GM12878 (cell line): ENCODE measurements around the gene GRIK2. TPM values are rescaled to one million over a fixed set of nuclear protein-coding genes. Genes with fewer than 3 reads are reported as not detected.

ENCODE experiments used
- ATAC-seq: fragments of 200-7000 bp; cut with Tn5 transposase; 3 replicates; pipeline ENCODE4 v1.9.1; 2020; ENCODE audit warnings: mild to moderate bottlenecking, moderate library complexity
- BruUV-seq: library from RNA; stranded (reverse); fragments of 400-500 nt; replicated peaks from 2 replicates; lab custom pipeline; 2021; lab: Mats Ljungman, UMichigan
- CTCF ChIA-PET: fragments of 300-600 bp; sonication (Branson Sonifier 250); formaldehyde crosslinking; extraction: SDS; loops from one replicate; lab custom pipeline; 2021; ENCODE audit warnings: inconsistent platforms; lab: Yijun Ruan, JAX
- POLR2A ChIA-PET: fragments of 350-600 bp; formaldehyde crosslinking; extraction: SDS; loops from one replicate; lab custom pipeline; 2021; ENCODE audit warnings: inconsistent platforms; lab: Charles Lee
- RAD21 ChIA-PET: fragments of 300-600 bp; sonication (Branson Sonifier 250); formaldehyde crosslinking; loops from one replicate; lab custom pipeline; 2023; ENCODE audit warnings: antibody characterized with exemption; ENCODE audit not compliant: unreplicated experiment; lab: Charles Lee
- SMC1A ChIA-PET: fragments of 300-600 bp; sonication (Branson Sonifier 250); formaldehyde crosslinking; loops from one replicate; lab custom pipeline; 2023; ENCODE audit not compliant: unreplicated experiment, uncharacterized antibody; lab: Charles Lee
- DNase-seq: peaks from one replicate; pipeline ENCODE4 v3.0.0-alpha.2; 2011; ENCODE audit warnings: low read depth, low spot score
- FAIRE-seq: peaks from 3 replicates; lab custom pipeline; 2011; peaks lifted over from hg19 to GRCh38; lab: Jason Lieb, UNC
- H2AFZ ChIP-seq: 2 replicates; pipeline ENCODE4 v1.6.0; 2011; ENCODE audit warnings: low read depth, low read length, control low read depth; ENCODE audit not compliant: control insufficient read depth
- H3K27ac ChIP-seq: 2 replicates; pipeline ENCODE4 v1.5.1; 2011; ENCODE audit warnings: control low read depth; ENCODE audit not compliant: control insufficient read depth, insufficient read depth
- H3K27me3 ChIP-seq, 2 experiments: replicated peaks in 1 of 2; 2 replicates each; pipeline versions ENCODE4 v1.6.0 to v1.6.1; 2011; ENCODE audit warnings: low read length in 1 of 2; ENCODE audit not compliant: control insufficient read depth in 2 of 2, insufficient read depth in 2 of 2
- H3K36me3 ChIP-seq, 2 experiments: 2 replicates each; pipeline ENCODE4 v1.5.1; 2011; ENCODE audit warnings: low read length in 1 of 2; ENCODE audit not compliant: control insufficient read depth in 2 of 2, insufficient read depth in 2 of 2
- H3K4me1 ChIP-seq: 2 replicates; pipeline ENCODE4 v1.6.1; 2011; ENCODE audit warnings: mild to moderate bottlenecking, low read length, moderate library complexity, mixed read lengths; ENCODE audit not compliant: control insufficient read depth, insufficient read depth
- H3K4me2 ChIP-seq: 2 replicates; pipeline ENCODE4 v1.6.0; 2011; ENCODE audit warnings: control low read depth; ENCODE audit not compliant: control insufficient read depth, insufficient read depth
- H3K4me3 ChIP-seq: fragments of 200-600 bp; sonication (generic); 2 replicates; pipeline ENCODE4 v1.5.1; 2016
- H3K79me2 ChIP-seq: 2 replicates; pipeline ENCODE4 v1.6.0; 2011; ENCODE audit warnings: low read length; ENCODE audit not compliant: control insufficient read depth, insufficient read depth
- H3K9ac ChIP-seq: 2 replicates; pipeline ENCODE4 v1.8.0; 2011; ENCODE audit warnings: low read length, control low read depth, mixed read lengths; ENCODE audit not compliant: control insufficient read depth, insufficient read depth
- H3K9me3 ChIP-seq: replicated peaks from 3 replicates; pipeline ENCODE4 v1.5.1; 2011; ENCODE audit warnings: mild to moderate bottlenecking, low read length; ENCODE audit not compliant: control insufficient read depth, insufficient read depth
- H4K20me1 ChIP-seq: 2 replicates; pipeline ENCODE4 v1.6.0; 2011; ENCODE audit not compliant: control insufficient read depth, insufficient read depth
- CEBPB ChIP-seq, 2 experiments: fragments of 150-350 bp in 1 of 2; IDR thresholded peaks; 2 replicates each; pipeline ENCODE4 v1.6.1; 2012 to 2014; ENCODE audit warnings: low read depth in 2 of 2, low read length in 2 of 2, borderline replicate concordance in 1 of 2, inconsistent platforms in 1 of 2
- CHD2 ChIP-seq: IDR thresholded peaks from 2 replicates; pipeline ENCODE4 v1.6.1; 2011; ENCODE audit warnings: low read depth, low read length, improper control_type of control experiment, borderline replicate concordance
- EED ChIP-seq: sonication (generic); IDR thresholded peaks from 2 replicates; pipeline ENCODE4 v1.6.1; 2016; ENCODE audit warnings: antibody characterized with exemption, low read depth
- ETV6 ChIP-seq, 2 experiments: fragments of 450-650 bp in 1 of 2; IDR thresholded peaks in 1 of 2; conservative IDR thresholded peaks in 1 of 2; 2 replicates each; pipeline ENCODE4 v1.6.1; 2014; ENCODE audit warnings: antibody characterized with exemption in 1 of 2, borderline replicate concordance in 1 of 2, low read depth in 1 of 2, mild to moderate bottlenecking in 1 of 2, moderate library complexity in 1 of 2
- HDAC2 ChIP-seq: fragments of 200-600 bp; sonication (generic); IDR thresholded peaks from 2 replicates; pipeline ENCODE4 v1.6.1; 2017
- JUNB ChIP-seq: IDR thresholded peaks from 2 replicates; pipeline ENCODE4 v1.6.1; 2016; ENCODE audit warnings: antibody characterized with exemption, mild to moderate bottlenecking
- PAX8 ChIP-seq: fragments of 450-650 bp; IDR thresholded peaks from 2 replicates; pipeline ENCODE4 v1.6.1; 2017; ENCODE audit warnings: mild to moderate bottlenecking, moderate library complexity
- PML ChIP-seq: IDR thresholded peaks from 2 replicates; pipeline ENCODE4 v1.6.1; 2012; ENCODE audit warnings: low read length, inconsistent platforms
- RBBP5 ChIP-seq: fragments of 200-600 bp; sonication (generic); conservative IDR thresholded peaks from 2 replicates; pipeline ENCODE4 v1.6.1; 2016
- SREBF2 ChIP-seq: IDR thresholded peaks from 2 replicates; pipeline ENCODE4 v1.6.1; 2012; ENCODE audit warnings: mild to moderate bottlenecking, low read length
- TARDBP ChIP-seq: IDR thresholded peaks from 2 replicates; pipeline ENCODE4 v1.6.1; 2016; ENCODE audit warnings: borderline replicate concordance
- WRNIP1 ChIP-seq: IDR thresholded peaks from 2 replicates; pipeline ENCODE4 v1.6.1; 2011; ENCODE audit warnings: low read depth, low read length, improper control_type of control experiment, borderline replicate concordance
- ZBED1 ChIP-seq: IDR thresholded peaks from 2 replicates; pipeline ENCODE4 v1.6.1; 2016; ENCODE audit warnings: borderline replicate concordance
- ZNF622 ChIP-seq: fragments of 450-650 bp; IDR thresholded peaks from 2 replicates; pipeline ENCODE4 v1.6.1; 2017; ENCODE audit warnings: mild to moderate bottlenecking, inconsistent platforms
- WGBS: methylation state at CpG from one replicate; pipeline ENCODE4 v1.1.6; 2016; ENCODE audit warnings: low lambda C conversion rate; ENCODE audit not compliant: insufficient replicate concordance, insufficient coverage; ENCODE audit errors: missing lambda C conversion rate; 5-methylcytosine and 5-hydroxymethylcytosine counted together
- in situ Hi-C: fragments of 300-500 bp; cut with MboI; formaldehyde crosslinking; loops from 9 replicates; pipeline ENCODE4 v1.14.3; 2018; ENCODE audit warnings: mixed read lengths
- intact Hi-C: fragments of 100-400 bp; cut with micrococcal nuclease; formaldehyde crosslinking; loops from one replicate; pipeline ENCODE4 v1.14.2; 2022; ENCODE audit not compliant: unreplicated experiment
- polyA plus RNA-seq, 11 experiments: library from polyadenylated mRNA; depleted of rRNA in 4 of 11; unstranded in 6 of 11; stranded (reverse) in 5 of 11; fragments of >200 nt; fragmentation: Nextera tagmentation in 4 of 11; fragmentation: Illumina TruSeq in 1 of 11; extraction: Ambion mirVana in 4 of 11; extraction: Trizol in 1 of 11; gene quantifications; 1 replicate in 1 of 11; 2 replicates in 10 of 11; pipeline versions ENCODE4 v1.2.1 to v1.2.3, GENCODE V29; 2011 to 2016; ENCODE audit warnings: inconsistent platforms in 2 of 11, missing spikeins in 2 of 11, low read depth in 1 of 11
- total RNA-seq, 4 experiments: library from RNA; depleted of rRNA in 3 of 4; stranded (reverse); fragments of >200 nt in 3 of 4; fragmentation: Illumina TruSeq in 1 of 4; extraction: Trizol in 1 of 4; gene quantifications; 2 replicates each; pipeline versions ENCODE4 v1.2.1 to v1.2.3, GENCODE V29; 2013 to 2021
- TF ChIP-seq, protein P1 (sequence below): fragments of 450-650 bp; IDR thresholded peaks from 2 replicates; pipeline ENCODE4 v1.6.1; 2016; ENCODE audit warnings: mild to moderate bottlenecking, moderate library complexity, borderline replicate concordance
- TF ChIP-seq, protein P2 (sequence below): IDR thresholded peaks from 2 replicates; pipeline ENCODE4 v1.6.1; 2012; ENCODE audit warnings: low read depth, low read length, improper control_type of control experiment
- TF ChIP-seq, protein P3 (sequence below): IDR thresholded peaks from 2 replicates; pipeline ENCODE4 v1.6.1; 2012; ENCODE audit warnings: mild to moderate bottlenecking, low read depth, low read length

Gene GRIK2
- total and polyA plus RNA-seq, 10 of the 15 experiments (the other 5 are each of a cell fraction or from before 2014, with no cell fraction given), result not detected

DNA sequence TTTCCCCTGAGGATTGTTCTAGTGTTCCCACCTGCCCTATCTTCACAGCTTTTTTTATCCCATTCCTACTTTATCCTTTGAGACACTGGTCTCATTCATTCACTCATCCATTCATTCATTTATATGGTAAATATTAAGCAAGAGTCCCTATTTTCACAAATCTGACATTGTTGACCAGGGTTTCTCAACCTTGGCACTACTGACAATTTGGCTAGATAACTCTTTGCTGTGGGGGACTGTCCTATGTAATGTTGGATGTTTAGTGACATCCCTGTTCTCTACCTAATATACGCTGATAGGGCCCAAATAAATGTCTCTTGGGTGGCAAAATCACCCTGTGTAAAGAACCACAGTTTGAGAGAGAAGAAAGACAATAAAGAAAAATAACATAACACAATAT lies 345.0 kb downstream of the GRIK2 start (continued):
- TF ChIP-seq, protein P1, sequence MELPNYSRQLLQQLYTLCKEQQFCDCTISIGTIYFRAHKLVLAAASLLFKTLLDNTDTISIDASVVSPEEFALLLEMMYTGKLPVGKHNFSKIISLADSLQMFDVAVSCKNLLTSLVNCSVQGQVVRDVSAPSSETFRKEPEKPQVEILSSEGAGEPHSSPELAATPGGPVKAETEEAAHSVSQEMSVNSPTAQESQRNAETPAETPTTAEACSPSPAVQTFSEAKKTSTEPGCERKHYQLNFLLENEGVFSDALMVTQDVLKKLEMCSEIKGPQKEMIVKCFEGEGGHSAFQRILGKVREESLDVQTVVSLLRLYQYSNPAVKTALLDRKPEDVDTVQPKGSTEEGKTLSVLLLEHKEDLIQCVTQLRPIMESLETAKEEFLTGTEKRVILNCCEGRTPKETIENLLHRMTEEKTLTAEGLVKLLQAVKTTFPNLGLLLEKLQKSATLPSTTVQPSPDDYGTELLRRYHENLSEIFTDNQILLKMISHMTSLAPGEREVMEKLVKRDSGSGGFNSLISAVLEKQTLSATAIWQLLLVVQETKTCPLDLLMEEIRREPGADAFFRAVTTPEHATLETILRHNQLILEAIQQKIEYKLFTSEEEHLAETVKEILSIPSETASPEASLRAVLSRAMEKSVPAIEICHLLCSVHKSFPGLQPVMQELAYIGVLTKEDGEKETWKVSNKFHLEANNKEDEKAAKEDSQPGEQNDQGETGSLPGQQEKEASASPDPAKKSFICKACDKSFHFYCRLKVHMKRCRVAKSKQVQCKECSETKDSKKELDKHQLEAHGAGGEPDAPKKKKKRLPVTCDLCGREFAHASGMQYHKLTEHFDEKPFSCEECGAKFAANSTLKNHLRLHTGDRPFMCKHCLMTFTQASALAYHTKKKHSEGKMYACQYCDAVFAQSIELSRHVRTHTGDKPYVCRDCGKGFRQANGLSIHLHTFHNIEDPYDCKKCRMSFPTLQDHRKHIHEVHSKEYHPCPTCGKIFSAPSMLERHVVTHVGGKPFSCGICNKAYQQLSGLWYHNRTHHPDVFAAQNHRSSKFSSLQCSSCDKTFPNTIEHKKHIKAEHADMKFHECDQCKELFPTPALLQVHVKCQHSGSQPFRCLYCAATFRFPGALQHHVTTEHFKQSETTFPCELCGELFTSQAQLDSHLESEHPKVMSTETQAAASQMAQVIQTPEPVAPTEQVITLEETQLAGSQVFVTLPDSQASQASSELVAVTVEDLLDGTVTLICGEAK, result no peak
- TF ChIP-seq WRNIP1, result no peak

DNA sequence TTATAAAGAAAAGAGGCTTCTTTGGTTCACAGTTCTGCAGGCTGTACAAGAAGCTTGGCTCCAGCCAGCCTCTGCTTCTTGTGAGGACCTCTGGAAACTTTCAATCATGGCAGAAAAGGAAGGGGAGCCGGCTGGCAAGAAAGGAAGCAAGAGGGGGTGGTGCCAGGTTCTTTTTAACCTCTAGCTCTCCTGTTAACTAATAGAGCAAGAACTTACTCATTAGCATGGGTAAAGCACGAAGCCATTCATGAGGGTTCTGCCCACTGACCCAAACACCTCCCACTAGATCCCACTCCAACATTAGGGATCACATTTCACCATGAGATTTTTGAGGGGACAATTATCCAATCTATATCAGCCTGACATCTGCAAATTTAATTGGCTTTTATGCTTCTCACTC lies 347.1 kb downstream of the GRIK2 start:
- Histone ChIP-seq H2AFZ (no peak overlapping the region), H3K9ac (no peak overlapping the region), H3K4me2 (no peak overlapping the region), H3K4me1 (no peaks in the 10 kb centered on the region), H3K36me3 (no peaks in the 10 kb centered on the region), H3K9me3 (no peaks in the 10 kb centered on the region; the same call in 2 of the 3 replicates), H3K79me2 (no peaks in the 10 kb centered on the region), H4K20me1 (no peaks in the 10 kb centered on the region)
- in situ Hi-C loops, result no loop called here
- WGBS, result 18% methylated on average over 2 of the region's 2 CpGs
- ChIA-PET CTCF (no interaction called here), RAD21 (no interaction called here)
- no peak for FAIRE-seq
- TF ChIP-seq TARDBP, result no peak
- no peak for TF ChIP-seq RBBP5
- TF ChIP-seq EED, result no peak
- TF ChIP-seq, protein P2, sequence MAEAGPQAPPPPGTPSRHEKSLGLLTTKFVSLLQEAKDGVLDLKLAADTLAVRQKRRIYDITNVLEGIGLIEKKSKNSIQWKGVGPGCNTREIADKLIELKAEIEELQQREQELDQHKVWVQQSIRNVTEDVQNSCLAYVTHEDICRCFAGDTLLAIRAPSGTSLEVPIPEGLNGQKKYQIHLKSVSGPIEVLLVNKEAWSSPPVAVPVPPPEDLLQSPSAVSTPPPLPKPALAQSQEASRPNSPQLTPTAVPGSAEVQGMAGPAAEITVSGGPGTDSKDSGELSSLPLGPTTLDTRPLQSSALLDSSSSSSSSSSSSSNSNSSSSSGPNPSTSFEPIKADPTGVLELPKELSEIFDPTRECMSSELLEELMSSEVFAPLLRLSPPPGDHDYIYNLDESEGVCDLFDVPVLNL, result no peak
- no peak for TF ChIP-seq CHD2
- TF ChIP-seq HDAC2, result no peak
- no peak for TF ChIP-seq PML
- no peak for TF ChIP-seq SREBF2
- no peak for TF ChIP-seq ZNF622
- TF ChIP-seq ZBED1, result no peak
- no peak for TF ChIP-seq JUNB
- TF ChIP-seq PAX8, result no peak
- TF ChIP-seq CEBPB (IDR thresholded peaks at IDR 0.05; ENCODE audit: borderline replicate concordance in 1 of 2, low read depth in 2 of 2, low read length in 2 of 2), result no peak
- TF ChIP-seq, protein P3, sequence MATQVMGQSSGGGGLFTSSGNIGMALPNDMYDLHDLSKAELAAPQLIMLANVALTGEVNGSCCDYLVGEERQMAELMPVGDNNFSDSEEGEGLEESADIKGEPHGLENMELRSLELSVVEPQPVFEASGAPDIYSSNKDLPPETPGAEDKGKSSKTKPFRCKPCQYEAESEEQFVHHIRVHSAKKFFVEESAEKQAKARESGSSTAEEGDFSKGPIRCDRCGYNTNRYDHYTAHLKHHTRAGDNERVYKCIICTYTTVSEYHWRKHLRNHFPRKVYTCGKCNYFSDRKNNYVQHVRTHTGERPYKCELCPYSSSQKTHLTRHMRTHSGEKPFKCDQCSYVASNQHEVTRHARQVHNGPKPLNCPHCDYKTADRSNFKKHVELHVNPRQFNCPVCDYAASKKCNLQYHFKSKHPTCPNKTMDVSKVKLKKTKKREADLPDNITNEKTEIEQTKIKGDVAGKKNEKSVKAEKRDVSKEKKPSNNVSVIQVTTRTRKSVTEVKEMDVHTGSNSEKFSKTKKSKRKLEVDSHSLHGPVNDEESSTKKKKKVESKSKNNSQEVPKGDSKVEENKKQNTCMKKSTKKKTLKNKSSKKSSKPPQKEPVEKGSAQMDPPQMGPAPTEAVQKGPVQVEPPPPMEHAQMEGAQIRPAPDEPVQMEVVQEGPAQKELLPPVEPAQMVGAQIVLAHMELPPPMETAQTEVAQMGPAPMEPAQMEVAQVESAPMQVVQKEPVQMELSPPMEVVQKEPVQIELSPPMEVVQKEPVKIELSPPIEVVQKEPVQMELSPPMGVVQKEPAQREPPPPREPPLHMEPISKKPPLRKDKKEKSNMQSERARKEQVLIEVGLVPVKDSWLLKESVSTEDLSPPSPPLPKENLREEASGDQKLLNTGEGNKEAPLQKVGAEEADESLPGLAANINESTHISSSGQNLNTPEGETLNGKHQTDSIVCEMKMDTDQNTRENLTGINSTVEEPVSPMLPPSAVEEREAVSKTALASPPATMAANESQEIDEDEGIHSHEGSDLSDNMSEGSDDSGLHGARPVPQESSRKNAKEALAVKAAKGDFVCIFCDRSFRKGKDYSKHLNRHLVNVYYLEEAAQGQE, result no peak
- TF ChIP-seq ETV6 (conservative IDR thresholded peaks at IDR 0.05 in 1 of 2, IDR thresholded peaks at IDR 0.05 in 1 of 2; ENCODE audit: borderline replicate concordance in 1 of 2, low read depth in 1 of 2), result no peak
- TF ChIP-seq, all 136 proteins: peak for 0
- SMC1A ChIA-PET, result no interaction called here
- no TSS peak for BruUV-seq
- DNase-seq (no peak), ATAC-seq (no peak)
- intact Hi-C loops, result no loop called here
- H3K27ac ChIP-seq, result no peak overlapping the region
- no peaks in the 10 kb centered on the region for H3K27me3 ChIP-seq
- POLR2A ChIA-PET, result no interaction called here
- H3K4me3 ChIP-seq, result no peak overlapping the region
